HCT116 (cell line): Measurements from ENCODE around the gene STT3B. TPM values are rescaled to one million over a fixed set of nuclear protein-coding genes. Genes with fewer than 3 reads are reported as not detected.

Experiments used
- ATAC-seq: fragments of 200-7000 bp; cut with Tn5 transposase; 2 replicates; pipeline ENCODE4 v1.9.1; 2020; ENCODE audit warnings: mild to moderate bottlenecking, moderate library complexity
- BruUV-seq: library from RNA; stranded (reverse); fragments of 400-500 nt; replicated peaks from 2 replicates; lab custom pipeline; 2021; lab: Mats Ljungman, UMichigan
- CTCF ChIA-PET: fragments of 300-600 bp; sonication (Branson Sonifier 250); formaldehyde crosslinking; loops from one replicate; lab custom pipeline; 2021; ENCODE audit warnings: antibody characterized with exemption; lab: Charles Lee
- POLR2A ChIA-PET: fragments of 300-600, 350-600 bp; sonication (Branson Sonifier 250); formaldehyde crosslinking; loops from one replicate; lab custom pipeline; 2021; ENCODE audit warnings: antibody characterized with exemption; lab: Charles Lee
- RAD21 ChIA-PET, 2 experiments: fragments of 300-600 bp; sonication (Branson Sonifier 250); formaldehyde crosslinking; loops; one replicate each; lab custom pipeline; 2023; ENCODE audit warnings: low total read pairs in 2 of 2; ENCODE audit not compliant: uncharacterized antibody in 2 of 2, unreplicated experiment in 2 of 2, low non-redundant PET in 1 of 2; lab: Charles Lee
- DNase-seq: peaks from one replicate; pipeline ENCODE4 v3.0.0-alpha.2; 2010; ENCODE audit warnings: low read depth, low spot score
- H2AFZ ChIP-seq: fragments of 200-600 bp; shearing (Covaris generic), sonication (generic); 2 replicates; pipeline ENCODE4 v1.6.1; 2017; ENCODE audit warnings: low read depth, mixed run types, mixed read lengths, antibody characterized with exemption, low read length; ENCODE audit not compliant: poor library complexity, severe bottlenecking
- H3K27ac ChIP-seq: 2 replicates; pipeline ENCODE4 v1.5.1; 2012; ENCODE audit warnings: low read depth, low read length
- H3K27me3 ChIP-seq: fragments of 200-600 bp; sonication (generic); 2 replicates; pipeline ENCODE4 v1.6.1; 2016; ENCODE audit warnings: mixed run types, low read length, mixed read lengths; ENCODE audit not compliant: insufficient read depth
- H3K36me3 ChIP-seq, 2 experiments: fragments of 200-500 bp in 1 of 2; fragments of 200-600 bp in 1 of 2; sonication (Bioruptor generic) in 1 of 2; sonication (generic) in 1 of 2; 2 replicates each; pipeline versions ENCODE4 v1.5.1 to v1.6.1; 2014 to 2016; ENCODE audit warnings: low read length in 2 of 2, inconsistent platforms in 1 of 2, mixed read lengths in 1 of 2, mixed run types in 1 of 2; ENCODE audit not compliant: insufficient read depth in 2 of 2, control insufficient read depth in 1 of 2
- H3K4me1 ChIP-seq, 2 experiments: fragments of 200-600 bp in 1 of 2; sonication (generic) in 1 of 2; 2 replicates each; pipeline versions ENCODE4 v1.5.1 to v1.6.1; 2012 to 2017; ENCODE audit warnings: low read length in 2 of 2, inconsistent platforms in 1 of 2, mild to moderate bottlenecking in 1 of 2, mixed read lengths in 1 of 2, mixed run types in 1 of 2, moderate library complexity in 1 of 2; ENCODE audit not compliant: insufficient read depth in 2 of 2, control insufficient read depth in 1 of 2
- H3K4me2 ChIP-seq: fragments of 200-600 bp; sonication (generic); 2 replicates; pipeline ENCODE4 v1.6.1; 2017; ENCODE audit warnings: mixed run types, low read length, mixed read lengths
- H3K4me3 ChIP-seq, 2 experiments: fragments of 200-600 bp in 1 of 2; sonication (generic) in 1 of 2; replicated peaks in 1 of 2; 2 replicates each; pipeline ENCODE4 v1.5.1; 2011 to 2016; ENCODE audit warnings: low read length in 2 of 2, control low read depth in 1 of 2, low read depth in 1 of 2, mild to moderate bottlenecking in 1 of 2, mixed read lengths in 1 of 2, mixed run types in 1 of 2
- H3K79me2 ChIP-seq: fragments of 200-600 bp; sonication (generic); 2 replicates; pipeline ENCODE4 v1.6.1; 2017; ENCODE audit warnings: mild to moderate bottlenecking, mixed run types, low read length, moderate library complexity, mixed read lengths; ENCODE audit not compliant: insufficient read depth
- H3K9ac ChIP-seq: fragments of 200-600 bp; sonication (generic); 2 replicates; pipeline ENCODE4 v1.6.1; 2016; ENCODE audit warnings: low read length, mixed read lengths
- H3K9me2 ChIP-seq: fragments of 200-600 bp; sonication (generic), shearing (Covaris generic); 2 replicates; pipeline ENCODE4 v1.6.1; 2017; ENCODE audit warnings: mixed run types, mild to moderate bottlenecking, moderate library complexity; ENCODE audit not compliant: insufficient read depth
- H3K9me3 ChIP-seq, 2 experiments: fragments of 200-500 bp in 1 of 2; fragments of 200-600 bp in 1 of 2; sonication (Bioruptor generic) in 1 of 2; sonication (generic) in 1 of 2; 2 replicates each; pipeline ENCODE4 v1.6.1; 2014 to 2017; ENCODE audit warnings: low read length in 2 of 2, mixed read lengths in 2 of 2, inconsistent platforms in 1 of 2, low read depth in 1 of 2, mild to moderate bottlenecking in 1 of 2, mixed run types in 1 of 2, moderate library complexity in 1 of 2; ENCODE audit not compliant: control insufficient read depth in 1 of 2, insufficient read depth in 1 of 2
- H4K20me1 ChIP-seq: fragments of 200-600 bp; sonication (generic), shearing (Covaris generic); 2 replicates; pipeline ENCODE4 v1.6.1; 2017; ENCODE audit warnings: mixed run types, mild to moderate bottlenecking, moderate library complexity; ENCODE audit not compliant: insufficient read depth
- ATF3 ChIP-seq: IDR thresholded peaks from 2 replicates; pipeline ENCODE4 v1.6.1; 2012
- CBX3 ChIP-seq: IDR thresholded peaks from 2 replicates; pipeline ENCODE4 v1.6.1; 2012; ENCODE audit warnings: low read depth
- CEBPB ChIP-seq: IDR thresholded peaks from 2 replicates; pipeline ENCODE4 v1.6.1; 2012; ENCODE audit warnings: low read depth
- ELF1 ChIP-seq: IDR thresholded peaks from 2 replicates; pipeline ENCODE4 v1.6.1; 2012; ENCODE audit warnings: low read depth, borderline replicate concordance
- EZH2 ChIP-seq: fragments of 200-600 bp; sonication (generic); IDR thresholded peaks from 2 replicates; pipeline ENCODE4 v1.6.1; 2017; ENCODE audit warnings: antibody characterized with exemption, mixed run types
- EZH2phosphoT487 ChIP-seq: fragments of 200-600 bp; IDR thresholded peaks from 2 replicates; pipeline ENCODE4 v1.6.1; 2018; ENCODE audit warnings: antibody characterized with exemption, borderline replicate concordance
- FOSL1 ChIP-seq: IDR thresholded peaks from 2 replicates; pipeline ENCODE4 v1.6.1; 2012; ENCODE audit warnings: low read depth
- MAX ChIP-seq: IDR thresholded peaks from 2 replicates; pipeline ENCODE4 v1.6.1; 2012
- POLR2AphosphoS5 ChIP-seq: IDR thresholded peaks from 2 replicates; pipeline ENCODE4 v1.6.1; 2011; ENCODE audit warnings: mild to moderate bottlenecking, low read depth, low read length, moderate library complexity
- RAD21 ChIP-seq: IDR thresholded peaks from 2 replicates; pipeline ENCODE4 v1.6.1; 2012; ENCODE audit warnings: low read depth, mild to moderate bottlenecking
- SIN3A ChIP-seq: IDR thresholded peaks from 2 replicates; pipeline ENCODE4 v1.6.1; 2012; ENCODE audit warnings: low read depth
- SP1 ChIP-seq: IDR thresholded peaks from 2 replicates; pipeline ENCODE4 v1.6.1; 2012; ENCODE audit warnings: low read depth
- SRF ChIP-seq: IDR thresholded peaks from 2 replicates; pipeline ENCODE4 v1.6.1; 2012; ENCODE audit warnings: low read depth
- TCF7L2 ChIP-seq: IDR thresholded peaks from 2 replicates; pipeline ENCODE4 v1.7.0; 2011; ENCODE audit warnings: borderline replicate concordance, inconsistent platforms; ENCODE audit not compliant: insufficient read depth, insufficient read length; ENCODE audit errors: extremely low read depth
- YY1 ChIP-seq: IDR thresholded peaks from 2 replicates; pipeline ENCODE4 v1.6.1; 2011; ENCODE audit warnings: low read length, low read depth, moderate library complexity, mild to moderate bottlenecking; ENCODE audit not compliant: insufficient replicate concordance; ENCODE audit errors: extremely low read depth
- ZBTB33 ChIP-seq: IDR thresholded peaks from 2 replicates; pipeline ENCODE4 v1.6.1; 2011; ENCODE audit warnings: mild to moderate bottlenecking, low read length, moderate library complexity; ENCODE audit not compliant: insufficient replicate concordance; ENCODE audit errors: extremely low read depth
- ZNF274 ChIP-seq: fragments of 200-500 bp; sonication (Bioruptor generic); IDR thresholded peaks from 2 replicates; pipeline ENCODE4 v1.6.1; 2014; ENCODE audit warnings: mild to moderate bottlenecking, low read depth, low read length, inconsistent platforms
- intact Hi-C: fragments of 100-400 bp; cut with micrococcal nuclease; formaldehyde crosslinking; loops from 2 replicates; pipeline ENCODE4 v1.10.0; 2022
- total RNA-seq: library from RNA; stranded (reverse); gene quantifications from one replicate; pipeline ENCODE4 v1.2.1, GENCODE V29; 2021; ENCODE audit not compliant: unreplicated experiment
- TF ChIP-seq, protein P1 (sequence below), 3 experiments: fragments of 200-600 bp in 1 of 3; sonication (generic) in 1 of 3; IDR thresholded peaks in 2 of 3; conservative IDR thresholded peaks in 1 of 3; 2 replicates each; pipeline ENCODE4 v1.5.1; 2012 to 2017; ENCODE audit warnings: low read depth in 2 of 3, low read length in 2 of 3, antibody characterized with exemption in 1 of 3, borderline replicate concordance in 1 of 3, control low read depth in 1 of 3, mild to moderate bottlenecking in 1 of 3, mixed read lengths in 1 of 3, mixed run types in 1 of 3, moderate library complexity in 1 of 3; ENCODE audit not compliant: insufficient read depth in 1 of 3
- TF ChIP-seq, protein P2 (sequence below): IDR thresholded peaks from 2 replicates; pipeline ENCODE4 v1.6.1; 2012; ENCODE audit warnings: low read depth

Gene STT3B
- total RNA-seq, 1 experiment from 2014 or later = 131 TPM

DNA sequence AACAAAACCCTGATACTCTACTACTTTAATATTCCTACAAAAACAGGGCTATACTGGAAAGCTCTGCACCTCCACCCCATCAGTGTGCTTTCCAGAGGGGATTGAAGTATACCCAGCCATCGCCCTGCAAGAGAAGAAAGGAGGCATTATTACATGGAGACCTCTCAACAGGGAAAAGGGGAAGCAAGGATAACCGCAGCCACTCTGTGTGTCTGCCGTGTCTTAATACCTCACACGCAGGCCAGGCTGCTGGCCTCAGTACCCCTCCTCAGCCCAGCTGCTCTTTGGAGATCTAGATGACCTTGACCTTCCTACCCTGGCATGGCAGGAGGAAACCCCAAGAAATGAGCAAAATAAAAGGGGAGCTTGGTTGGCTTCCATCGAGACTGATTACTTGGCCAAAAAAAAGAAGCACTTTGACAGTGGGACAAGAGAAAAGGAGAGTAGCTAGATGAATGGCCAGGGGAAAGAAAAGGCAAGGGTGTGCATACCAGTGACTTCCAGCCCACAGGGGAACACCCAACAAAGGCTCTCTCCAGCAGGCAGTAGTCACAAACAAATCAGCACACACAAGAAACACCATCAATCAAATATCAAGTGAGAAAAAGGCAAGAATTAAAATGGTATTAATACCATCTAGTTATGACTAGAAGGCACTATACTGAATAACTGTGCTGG is 129.4 kb downstream of the STT3B start:
- no peak for ATAC-seq

More for the DNA sequence above, 129.4 kb downstream of the STT3B start:
- POLR2A ChIA-PET = no interaction called here
- no peak for DNase-seq
- no peak overlapping the region for H3K27ac ChIP-seq
- intact Hi-C loops = no loop called here
- no peaks in the 10 kb centered on the region for H3K79me2 ChIP-seq
- H3K4me3 ChIP-seq = no peak overlapping the region
- no TSS peak for BruUV-seq
- TF ChIP-seq POLR2AphosphoS5 (no peak), CBX3 (no peak), SIN3A (no peak), FOSL1 (no peak), CEBPB (no peak), EZH2phosphoT487 (no peak), ELF1 (no peak), EZH2 (no peak), TCF7L2 (no peak), YY1 (no peak), SP1 (no peak), ATF3 (no peak), ZBTB33 (no peak), RAD21 (no peak), SRF (no peak), MAX (no peak), ZNF274 (no peak)
- TF ChIP-seq, protein P1, sequence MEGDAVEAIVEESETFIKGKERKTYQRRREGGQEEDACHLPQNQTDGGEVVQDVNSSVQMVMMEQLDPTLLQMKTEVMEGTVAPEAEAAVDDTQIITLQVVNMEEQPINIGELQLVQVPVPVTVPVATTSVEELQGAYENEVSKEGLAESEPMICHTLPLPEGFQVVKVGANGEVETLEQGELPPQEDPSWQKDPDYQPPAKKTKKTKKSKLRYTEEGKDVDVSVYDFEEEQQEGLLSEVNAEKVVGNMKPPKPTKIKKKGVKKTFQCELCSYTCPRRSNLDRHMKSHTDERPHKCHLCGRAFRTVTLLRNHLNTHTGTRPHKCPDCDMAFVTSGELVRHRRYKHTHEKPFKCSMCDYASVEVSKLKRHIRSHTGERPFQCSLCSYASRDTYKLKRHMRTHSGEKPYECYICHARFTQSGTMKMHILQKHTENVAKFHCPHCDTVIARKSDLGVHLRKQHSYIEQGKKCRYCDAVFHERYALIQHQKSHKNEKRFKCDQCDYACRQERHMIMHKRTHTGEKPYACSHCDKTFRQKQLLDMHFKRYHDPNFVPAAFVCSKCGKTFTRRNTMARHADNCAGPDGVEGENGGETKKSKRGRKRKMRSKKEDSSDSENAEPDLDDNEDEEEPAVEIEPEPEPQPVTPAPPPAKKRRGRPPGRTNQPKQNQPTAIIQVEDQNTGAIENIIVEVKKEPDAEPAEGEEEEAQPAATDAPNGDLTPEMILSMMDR (IDR thresholded peaks at IDR 0.05 in 2 of 3, conservative IDR thresholded peaks at IDR 0.05 in 1 of 3; ENCODE audit: borderline replicate concordance in 1 of 3, insufficient read depth in 1 of 3, low read depth in 2 of 3, low read length in 2 of 3) = no peak
- TF ChIP-seq, protein P2, sequence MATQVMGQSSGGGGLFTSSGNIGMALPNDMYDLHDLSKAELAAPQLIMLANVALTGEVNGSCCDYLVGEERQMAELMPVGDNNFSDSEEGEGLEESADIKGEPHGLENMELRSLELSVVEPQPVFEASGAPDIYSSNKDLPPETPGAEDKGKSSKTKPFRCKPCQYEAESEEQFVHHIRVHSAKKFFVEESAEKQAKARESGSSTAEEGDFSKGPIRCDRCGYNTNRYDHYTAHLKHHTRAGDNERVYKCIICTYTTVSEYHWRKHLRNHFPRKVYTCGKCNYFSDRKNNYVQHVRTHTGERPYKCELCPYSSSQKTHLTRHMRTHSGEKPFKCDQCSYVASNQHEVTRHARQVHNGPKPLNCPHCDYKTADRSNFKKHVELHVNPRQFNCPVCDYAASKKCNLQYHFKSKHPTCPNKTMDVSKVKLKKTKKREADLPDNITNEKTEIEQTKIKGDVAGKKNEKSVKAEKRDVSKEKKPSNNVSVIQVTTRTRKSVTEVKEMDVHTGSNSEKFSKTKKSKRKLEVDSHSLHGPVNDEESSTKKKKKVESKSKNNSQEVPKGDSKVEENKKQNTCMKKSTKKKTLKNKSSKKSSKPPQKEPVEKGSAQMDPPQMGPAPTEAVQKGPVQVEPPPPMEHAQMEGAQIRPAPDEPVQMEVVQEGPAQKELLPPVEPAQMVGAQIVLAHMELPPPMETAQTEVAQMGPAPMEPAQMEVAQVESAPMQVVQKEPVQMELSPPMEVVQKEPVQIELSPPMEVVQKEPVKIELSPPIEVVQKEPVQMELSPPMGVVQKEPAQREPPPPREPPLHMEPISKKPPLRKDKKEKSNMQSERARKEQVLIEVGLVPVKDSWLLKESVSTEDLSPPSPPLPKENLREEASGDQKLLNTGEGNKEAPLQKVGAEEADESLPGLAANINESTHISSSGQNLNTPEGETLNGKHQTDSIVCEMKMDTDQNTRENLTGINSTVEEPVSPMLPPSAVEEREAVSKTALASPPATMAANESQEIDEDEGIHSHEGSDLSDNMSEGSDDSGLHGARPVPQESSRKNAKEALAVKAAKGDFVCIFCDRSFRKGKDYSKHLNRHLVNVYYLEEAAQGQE = no peak
- H3K27me3 ChIP-seq = no peaks in the 10 kb centered on the region
- H3K4me2 ChIP-seq = no peak overlapping the region
- CTCF ChIA-PET = no interaction called here
- H3K4me1 ChIP-seq = no peaks in the 10 kb centered on the region
- no peaks in the 10 kb centered on the region for H3K9me2 ChIP-seq
- H4K20me1 ChIP-seq = no peaks in the 10 kb centered on the region
- H3K36me3 ChIP-seq = no peaks in the 10 kb centered on the region
- no peak overlapping the region for H2AFZ ChIP-seq
- no peaks in the 10 kb centered on the region for H3K9me3 ChIP-seq
- RAD21 ChIA-PET = no interaction called here
- no peak overlapping the region for H3K9ac ChIP-seq
